Transverse colon (tissue), 4 donors: ENCODE measurements around the gene TMCC3. TPM values are rescaled to one million over a fixed set of nuclear protein-coding genes. Genes with fewer than 3 reads are reported as not detected.
A peak's percentile ranks its signal among the peaks of the same experiment; 100 is the strongest.

ENCODE experiments used
- DNase-seq: peaks from one replicate; pipeline ENCODE4 v3.0.0-alpha.2; 2019
- H3K27ac ChIP-seq, 4 donors: fragments of 200-600 bp; sonication (generic); 2 replicates each; pipeline ENCODE4 v1.5.1; 2016 to 2018; ENCODE audit warnings: inconsistent platforms in 4 of 4
- H3K27me3 ChIP-seq: fragments of 200-600 bp; sonication (generic); 2 replicates; pipeline ENCODE4 v1.5.1; 2017; ENCODE audit warnings: inconsistent platforms
- H3K36me3 ChIP-seq, 4 donors: fragments of 200-600 bp; sonication (generic); 2 replicates each; pipeline ENCODE4 v1.5.1; 2017 to 2019; ENCODE audit warnings: inconsistent platforms in 4 of 4
- H3K4me1 ChIP-seq, 4 donors: fragments of 200-600 bp; sonication (generic); 2 replicates each; pipeline ENCODE4 v1.5.1; 2017 to 2020; ENCODE audit warnings: inconsistent platforms in 4 of 4
- H3K4me3 ChIP-seq, 4 donors: fragments of 200-600 bp; sonication (generic); 1 replicate in 1 of 4; 2 replicates in 3 of 4; pipeline versions ENCODE4 v1.5.1 to v1.6.1; 2017 to 2019; ENCODE audit warnings: inconsistent platforms in 4 of 4
- H3K9me3 ChIP-seq, 2 donors: fragments of 200-600 bp; sonication (generic); 2 replicates each; pipeline ENCODE4 v1.5.1; 2017 to 2019; ENCODE audit warnings: inconsistent platforms in 2 of 2
- CTCF ChIP-seq, 5 experiments: fragments of 200-600 bp in 3 of 5; fragments of 450-650 bp in 2 of 5; sonication (generic) in 3 of 5; IDR thresholded peaks; 1 replicate in 2 of 5; 2 replicates in 3 of 5; pipeline ENCODE4 v1.5.1; 2016 to 2017; ENCODE audit warnings: antibody characterized with exemption in 5 of 5, inconsistent platforms in 3 of 5, mild to moderate bottlenecking in 2 of 5, moderate library complexity in 1 of 5
- EP300 ChIP-seq: sonication (generic); formaldehyde crosslinking; IDR thresholded peaks from one replicate; pipeline ENCODE4 v1.6.1; 2017; ENCODE audit warnings: antibody characterized with exemption, low read depth
- POLR2A ChIP-seq: fragments of 450-650 bp; IDR thresholded peaks from one replicate; pipeline ENCODE4 v1.6.1; 2016; ENCODE audit warnings: antibody characterized with exemption, mild to moderate bottlenecking, moderate library complexity
- POLR2AphosphoS5 ChIP-seq, 3 donors: sonication (generic); formaldehyde crosslinking; IDR thresholded peaks; one replicate each; pipeline ENCODE4 v1.6.1; 2016; ENCODE audit warnings: antibody characterized with exemption in 3 of 3
- WGBS, 2 donors: methylation state at CpG; one replicate each; pipeline ENCODE4 v1.1.5; 2018; ENCODE audit warnings: low coverage in 1 of 2; 5-methylcytosine and 5-hydroxymethylcytosine counted together
- in situ Hi-C, 4 donors: fragments of 200-750 bp; cut with MboI; loops; one replicate each; pipeline versions ENCODE4 v1.15.0 to v1.15.1; 2017; ENCODE audit warnings: low sequenced_read_pairs in 3 of 4, low pct_ligation_motif_present in 1 of 4, low pct_unique_long_range_greater_than_20kb in 1 of 4
- intact Hi-C: fragments of 100-400 bp; cut with DNase I; formaldehyde crosslinking; loops from one replicate; pipeline ENCODE4 v1.15.1; 2023; ENCODE audit warnings: low total_unique reads
- total RNA-seq, 4 donors: library from RNA; depleted of rRNA; stranded (reverse); fragments of >200 nt; gene quantifications; one replicate each; pipeline ENCODE4 v1.1.0, GENCODE V29; 2016

The TMCC3 gene
- total RNA-seq, 4 donors from 2014 or later = 6.4 to 79.3 (median 65.9) TPM

- 63 to 65% methylated on average over 6 to 9 of the region's 9 CpGs for WGBS, 2 donors
- H3K27ac ChIP-seq = peak overlapping the region; percentile 16 to 75 (median 60)
Observed at GRCh38 chr12:94676031-94676641, 25.8 kb upstream of the TMCC3 start.

DNA sequence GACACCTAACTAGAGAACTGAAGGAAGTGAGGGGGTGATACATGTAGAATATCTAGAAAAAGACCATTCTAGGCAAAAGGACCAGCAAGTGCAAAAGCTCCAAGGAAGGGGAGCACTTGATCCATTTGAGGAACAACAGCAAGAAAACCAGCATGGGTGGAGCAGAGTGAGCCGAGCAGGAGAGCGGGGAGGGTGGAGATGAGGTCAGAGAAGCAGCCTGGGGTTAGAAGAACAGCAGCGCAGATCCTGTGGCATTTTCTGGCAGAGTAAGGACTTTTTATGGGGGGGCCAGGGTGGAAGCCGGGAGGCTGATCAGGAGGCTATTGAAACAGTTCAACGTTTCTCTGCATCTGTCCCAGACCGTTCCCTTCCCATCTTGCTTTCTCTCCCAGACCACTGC, 24.5 kb upstream of the TMCC3 start:
- no peaks in the 10 kb centered on the region for H3K27me3 ChIP-seq
- H3K36me3 ChIP-seq = no peaks in the 10 kb centered on the region
- no peaks in the 10 kb centered on the region for H3K9me3 ChIP-seq
- no peak overlapping the region for H3K4me3 ChIP-seq
- 60 to 65% methylated on average over 6 of the region's 6 CpGs for WGBS, 2 donors
- no peak overlapping the region for H3K27ac ChIP-seq
- peaks cover 0 to 28% (median 0%) of the 10 kb centered on the region in 4 donors for H3K4me1 ChIP-seq
- intact Hi-C loops = loop anchor here (1.0 kb wide), 1 partner anchor 46 kb away; no protein-coding TSS in a partner anchor
- TF ChIP-seq POLR2A (no peak), EP300 (no peak), POLR2AphosphoS5 (IDR thresholded peaks at IDR 0.05) (no peak), CTCF (IDR thresholded peaks at IDR 0.05) (no peak)
- in situ Hi-C loops = no loop called here
- DNase-seq = peak; percentile 30

More at GRCh38 chr12:94676031-94676641, 25.8 kb upstream of the TMCC3 start:
- Histone ChIP-seq H3K9me3 (no peaks in the 10 kb centered on the region), H3K36me3 (no peaks in the 10 kb centered on the region), H3K27me3 (no peaks in the 10 kb centered on the region), H3K4me3 (no peak overlapping the region), H3K4me1 (peaks cover 0 to 28% (median 0%) of the 10 kb centered on the region in 4 donors)
- DNase-seq = peak; percentile 35
- in situ Hi-C loops (no loop called here), intact Hi-C loops (no loop called here)
- TF ChIP-seq POLR2A (no peak), CTCF (IDR thresholded peaks at IDR 0.05) (no peak), POLR2AphosphoS5 (IDR thresholded peaks at IDR 0.05) (peak in 1 of 3 donors; percentile 10), EP300 (no peak)

DNA sequence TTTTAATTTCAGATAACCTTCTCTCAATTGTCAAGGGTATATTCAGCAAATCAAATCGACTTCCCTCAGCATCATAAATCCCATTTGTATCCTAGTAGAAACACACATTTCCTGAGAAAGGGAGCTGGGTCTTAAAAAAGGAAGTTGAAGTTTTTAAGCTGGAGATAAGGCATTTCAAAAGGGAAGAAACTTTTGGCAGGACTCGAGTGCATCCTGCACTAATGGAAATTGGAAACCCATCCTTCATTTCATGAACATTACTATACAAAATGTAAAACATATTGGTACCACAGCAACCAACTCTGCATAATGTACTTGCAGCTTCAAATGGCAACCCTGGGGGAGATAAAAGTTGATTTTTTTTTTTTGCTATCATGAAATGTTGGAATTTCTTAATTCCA, 23.7 kb upstream of the TMCC3 start:
- no peaks in the 10 kb centered on the region for H3K27me3 ChIP-seq
- DNase-seq = no peak
- 48 to 88% methylated on average over 1 to 2 of the region's 2 CpGs for WGBS, 2 donors
- TF ChIP-seq CTCF (IDR thresholded peaks at IDR 0.05) (no peak), POLR2AphosphoS5 (IDR thresholded peaks at IDR 0.05) (no peak), EP300 (no peak), POLR2A (no peak)
- in situ Hi-C loops (no loop called here), intact Hi-C loops (loop anchor here (1.0 kb wide), 1 partner anchor 47 kb away; no protein-coding TSS in a partner anchor)
- no peaks in the 10 kb centered on the region for H3K36me3 ChIP-seq
- no peak overlapping the region for H3K27ac ChIP-seq
- peaks cover 0 to 28% (median 0%) of the 10 kb centered on the region in 4 donors for H3K4me1 ChIP-seq
- H3K4me3 ChIP-seq = no peak overlapping the region
- no peaks in the 10 kb centered on the region for H3K9me3 ChIP-seq

DNA sequence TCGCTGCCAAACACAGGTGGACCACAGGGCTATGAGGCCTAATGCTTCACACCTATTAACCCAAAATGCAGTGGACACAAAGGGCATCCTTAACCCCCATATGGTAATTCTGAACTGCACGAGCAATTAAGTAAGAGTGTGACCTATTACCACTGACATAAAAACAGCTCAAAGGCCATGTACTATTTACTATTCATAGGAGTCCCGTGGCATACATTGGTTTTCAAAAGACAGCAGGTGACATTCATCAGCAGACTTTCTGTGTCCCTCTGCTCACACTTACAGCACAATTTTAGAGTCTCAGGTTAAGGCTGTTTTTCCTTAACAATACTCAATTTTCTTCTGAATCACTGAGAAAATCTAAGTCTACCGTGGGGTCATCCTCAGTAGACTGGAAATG, 23.1 kb upstream of the TMCC3 start:
- Histone ChIP-seq H3K27me3 (no peaks in the 10 kb centered on the region), H3K9me3 (no peaks in the 10 kb centered on the region), H3K4me1 (peaks cover 0 to 27% (median 0%) of the 10 kb centered on the region in 4 donors), H3K36me3 (no peaks in the 10 kb centered on the region), H3K27ac (no peak overlapping the region), H3K4me3 (no peak overlapping the region)
- in situ Hi-C loops = no loop called here
- no peak for TF ChIP-seq EP300
- TF ChIP-seq POLR2AphosphoS5 (IDR thresholded peaks at IDR 0.05) = no peak
- no peak for TF ChIP-seq CTCF (IDR thresholded peaks at IDR 0.05)
- TF ChIP-seq POLR2A = no peak
- intact Hi-C loops = no loop called here
- no peak for DNase-seq
- 80 to 85% methylated on average over 4 of the region's 4 CpGs for WGBS, 2 donors
